CD4-positive, alpha-beta T cell treated with Interleukin-10 for 1 hour (primary cell): ENCODE measurements around the gene VWDE.

ENCODE experiments used
- DNase-seq: peaks from one replicate; pipeline ENCODE4 v3.0.0-alpha.2; 2020

VWDE gene

DNA sequence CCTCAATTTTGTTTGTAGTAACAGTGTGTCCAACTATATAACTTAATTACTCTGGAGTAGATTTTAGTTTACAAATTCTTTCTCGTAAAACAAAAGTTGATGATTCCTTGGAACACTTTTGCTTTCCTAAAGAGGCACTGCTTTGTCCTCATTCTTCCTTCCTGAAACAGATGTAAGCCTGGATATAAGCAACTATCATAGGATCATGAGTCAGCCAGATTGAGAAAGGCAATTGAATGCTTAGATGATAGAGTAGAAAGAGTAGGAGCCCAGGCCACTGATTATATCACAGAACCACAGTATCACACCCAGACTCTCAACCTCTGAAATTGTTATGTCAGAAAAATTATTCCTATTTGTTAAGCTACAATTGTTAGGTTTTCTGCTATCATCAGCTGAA lies 122.6 kb downstream of the VWDE start:
- no peak for DNase-seq
